Measurements from ENCODE around the gene HIRA. TPM values are rescaled to one million over a fixed set of nuclear protein-coding genes. Genes with fewer than 3 reads are reported as not detected.

Gene HIRA
- total and polyA plus RNA-seq, 2 of the 8 experiments (the other 6 are each of a cell fraction or from before 2014, with no cell fraction given): 34.9 to 67.2 TPM

DNA sequence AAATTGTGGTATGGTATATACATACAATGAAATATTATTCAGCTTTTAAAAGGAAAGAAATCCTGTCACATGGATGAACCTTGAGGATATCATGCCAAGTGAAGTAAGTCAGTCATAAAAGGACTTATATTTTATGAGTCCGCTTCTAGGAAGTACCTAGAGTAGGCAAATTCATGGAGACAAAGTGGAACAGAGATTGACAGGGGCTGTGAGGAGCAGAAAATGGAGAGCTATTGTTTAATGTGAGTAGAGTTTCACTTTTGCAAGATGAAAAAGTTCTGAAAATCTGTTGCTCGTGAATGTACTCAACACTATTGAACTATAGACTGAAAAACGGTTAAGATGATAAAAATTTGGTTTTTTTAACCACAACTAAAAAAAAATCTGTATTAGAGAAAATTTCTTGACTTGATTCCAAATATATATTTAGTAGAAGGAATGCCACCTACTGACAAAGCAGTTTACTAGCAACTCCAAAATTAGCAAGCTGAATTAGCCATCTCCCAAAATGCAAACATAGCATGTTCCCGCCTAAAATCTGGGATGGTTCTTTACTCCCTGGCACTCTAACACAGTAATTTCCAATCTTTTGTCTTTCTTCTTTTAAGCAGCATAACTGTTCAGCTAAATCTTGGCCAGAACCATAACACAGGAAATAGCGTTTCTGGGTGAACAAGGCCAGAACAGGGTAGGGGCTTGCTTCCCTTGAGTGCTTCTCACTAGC is 46.0 kb upstream of the HIRA start (continued):
- TF ChIP-seq, protein P1, sequence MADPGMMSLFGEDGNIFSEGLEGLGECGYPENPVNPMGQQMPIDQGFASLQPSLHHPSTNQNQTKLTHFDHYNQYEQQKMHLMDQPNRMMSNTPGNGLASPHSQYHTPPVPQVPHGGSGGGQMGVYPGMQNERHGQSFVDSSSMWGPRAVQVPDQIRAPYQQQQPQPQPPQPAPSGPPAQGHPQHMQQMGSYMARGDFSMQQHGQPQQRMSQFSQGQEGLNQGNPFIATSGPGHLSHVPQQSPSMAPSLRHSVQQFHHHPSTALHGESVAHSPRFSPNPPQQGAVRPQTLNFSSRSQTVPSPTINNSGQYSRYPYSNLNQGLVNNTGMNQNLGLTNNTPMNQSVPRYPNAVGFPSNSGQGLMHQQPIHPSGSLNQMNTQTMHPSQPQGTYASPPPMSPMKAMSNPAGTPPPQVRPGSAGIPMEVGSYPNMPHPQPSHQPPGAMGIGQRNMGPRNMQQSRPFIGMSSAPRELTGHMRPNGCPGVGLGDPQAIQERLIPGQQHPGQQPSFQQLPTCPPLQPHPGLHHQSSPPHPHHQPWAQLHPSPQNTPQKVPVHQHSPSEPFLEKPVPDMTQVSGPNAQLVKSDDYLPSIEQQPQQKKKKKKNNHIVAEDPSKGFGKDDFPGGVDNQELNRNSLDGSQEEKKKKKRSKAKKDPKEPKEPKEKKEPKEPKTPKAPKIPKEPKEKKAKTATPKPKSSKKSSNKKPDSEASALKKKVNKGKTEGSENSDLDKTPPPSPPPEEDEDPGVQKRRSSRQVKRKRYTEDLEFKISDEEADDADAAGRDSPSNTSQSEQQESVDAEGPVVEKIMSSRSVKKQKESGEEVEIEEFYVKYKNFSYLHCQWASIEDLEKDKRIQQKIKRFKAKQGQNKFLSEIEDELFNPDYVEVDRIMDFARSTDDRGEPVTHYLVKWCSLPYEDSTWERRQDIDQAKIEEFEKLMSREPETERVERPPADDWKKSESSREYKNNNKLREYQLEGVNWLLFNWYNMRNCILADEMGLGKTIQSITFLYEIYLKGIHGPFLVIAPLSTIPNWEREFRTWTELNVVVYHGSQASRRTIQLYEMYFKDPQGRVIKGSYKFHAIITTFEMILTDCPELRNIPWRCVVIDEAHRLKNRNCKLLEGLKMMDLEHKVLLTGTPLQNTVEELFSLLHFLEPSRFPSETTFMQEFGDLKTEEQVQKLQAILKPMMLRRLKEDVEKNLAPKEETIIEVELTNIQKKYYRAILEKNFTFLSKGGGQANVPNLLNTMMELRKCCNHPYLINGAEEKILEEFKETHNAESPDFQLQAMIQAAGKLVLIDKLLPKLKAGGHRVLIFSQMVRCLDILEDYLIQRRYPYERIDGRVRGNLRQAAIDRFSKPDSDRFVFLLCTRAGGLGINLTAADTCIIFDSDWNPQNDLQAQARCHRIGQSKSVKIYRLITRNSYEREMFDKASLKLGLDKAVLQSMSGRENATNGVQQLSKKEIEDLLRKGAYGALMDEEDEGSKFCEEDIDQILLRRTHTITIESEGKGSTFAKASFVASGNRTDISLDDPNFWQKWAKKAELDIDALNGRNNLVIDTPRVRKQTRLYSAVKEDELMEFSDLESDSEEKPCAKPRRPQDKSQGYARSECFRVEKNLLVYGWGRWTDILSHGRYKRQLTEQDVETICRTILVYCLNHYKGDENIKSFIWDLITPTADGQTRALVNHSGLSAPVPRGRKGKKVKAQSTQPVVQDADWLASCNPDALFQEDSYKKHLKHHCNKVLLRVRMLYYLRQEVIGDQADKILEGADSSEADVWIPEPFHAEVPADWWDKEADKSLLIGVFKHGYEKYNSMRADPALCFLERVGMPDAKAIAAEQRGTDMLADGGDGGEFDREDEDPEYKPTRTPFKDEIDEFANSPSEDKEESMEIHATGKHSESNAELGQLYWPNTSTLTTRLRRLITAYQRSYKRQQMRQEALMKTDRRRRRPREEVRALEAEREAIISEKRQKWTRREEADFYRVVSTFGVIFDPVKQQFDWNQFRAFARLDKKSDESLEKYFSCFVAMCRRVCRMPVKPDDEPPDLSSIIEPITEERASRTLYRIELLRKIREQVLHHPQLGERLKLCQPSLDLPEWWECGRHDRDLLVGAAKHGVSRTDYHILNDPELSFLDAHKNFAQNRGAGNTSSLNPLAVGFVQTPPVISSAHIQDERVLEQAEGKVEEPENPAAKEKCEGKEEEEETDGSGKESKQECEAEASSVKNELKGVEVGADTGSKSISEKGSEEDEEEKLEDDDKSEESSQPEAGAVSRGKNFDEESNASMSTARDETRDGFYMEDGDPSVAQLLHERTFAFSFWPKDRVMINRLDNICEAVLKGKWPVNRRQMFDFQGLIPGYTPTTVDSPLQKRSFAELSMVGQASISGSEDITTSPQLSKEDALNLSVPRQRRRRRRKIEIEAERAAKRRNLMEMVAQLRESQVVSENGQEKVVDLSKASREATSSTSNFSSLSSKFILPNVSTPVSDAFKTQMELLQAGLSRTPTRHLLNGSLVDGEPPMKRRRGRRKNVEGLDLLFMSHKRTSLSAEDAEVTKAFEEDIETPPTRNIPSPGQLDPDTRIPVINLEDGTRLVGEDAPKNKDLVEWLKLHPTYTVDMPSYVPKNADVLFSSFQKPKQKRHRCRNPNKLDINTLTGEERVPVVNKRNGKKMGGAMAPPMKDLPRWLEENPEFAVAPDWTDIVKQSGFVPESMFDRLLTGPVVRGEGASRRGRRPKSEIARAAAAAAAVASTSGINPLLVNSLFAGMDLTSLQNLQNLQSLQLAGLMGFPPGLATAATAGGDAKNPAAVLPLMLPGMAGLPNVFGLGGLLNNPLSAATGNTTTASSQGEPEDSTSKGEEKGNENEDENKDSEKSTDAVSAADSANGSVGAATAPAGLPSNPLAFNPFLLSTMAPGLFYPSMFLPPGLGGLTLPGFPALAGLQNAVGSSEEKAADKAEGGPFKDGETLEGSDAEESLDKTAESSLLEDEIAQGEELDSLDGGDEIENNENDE (IDR thresholded peaks at IDR 0.05; ENCODE audit: insufficient replicate concordance, low read length): no peak
- TF ChIP-seq CHD1 (IDR thresholded peaks at IDR 0.05; ENCODE audit: low read depth, low read length): no peak
- TF ChIP-seq BCL11A (IDR thresholded peaks at IDR 0.05; ENCODE audit: low read depth in 2 of 2, low read length in 2 of 2): no peak
